ENCODE results near the gene SYCP3.

DNA sequence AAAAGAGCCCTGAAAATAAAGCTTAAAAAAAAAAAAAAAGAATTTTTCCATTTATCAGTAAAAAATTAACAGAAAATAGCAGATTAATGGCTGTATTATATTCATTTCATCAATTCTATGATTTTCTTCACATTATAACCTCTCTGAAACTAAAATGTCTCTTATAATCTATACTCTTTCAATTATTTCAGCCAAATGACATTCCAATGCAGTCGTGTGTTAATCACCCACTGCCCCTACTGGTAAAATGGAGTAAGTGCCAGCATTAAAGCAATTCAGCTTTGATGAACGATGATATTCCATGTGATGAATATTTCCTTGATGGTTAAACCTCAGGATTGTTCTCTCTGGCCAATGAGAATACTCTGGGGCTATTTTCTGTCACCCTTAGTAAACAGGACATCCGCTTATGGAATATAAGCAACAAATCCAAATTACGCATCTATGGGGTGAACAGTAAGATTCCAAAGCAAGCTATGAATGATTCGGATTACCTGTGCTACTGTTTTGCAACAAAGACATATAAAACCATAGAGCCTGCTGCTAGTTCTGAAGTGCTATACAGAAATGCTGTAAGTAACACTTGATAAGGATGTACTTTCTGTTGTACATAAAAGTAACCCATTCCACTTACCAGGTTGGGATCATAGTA, 20.3 kb upstream of the SYCP3 start:
- no peak for TF ChIP-seq ZNF274 (IDR thresholded peaks at IDR 0.05; ENCODE audit: low read depth, low read length)
- no peak for TF ChIP-seq SUZ12 (IDR thresholded peaks at IDR 0.05; ENCODE audit: extremely low read depth, insufficient read depth, insufficient read length)
- no peak for TF ChIP-seq YY1 (IDR thresholded peaks at IDR 0.05; ENCODE audit: insufficient read depth, insufficient read length)
